HG02798 (cell line): ENCODE measurements around the gene HOXC9.
A peak's percentile ranks its signal among the peaks of the same experiment; 100 is the strongest.

Source experiments
- ATAC-seq: cut with Tn5 transposase; IDR thresholded peaks from one replicate; pipeline ENCODE4 v1.9.1; 2021; ENCODE audit warnings: mild to moderate bottlenecking; ENCODE audit not compliant: unreplicated experiment, poor library complexity

HOXC9 gene

DNA sequence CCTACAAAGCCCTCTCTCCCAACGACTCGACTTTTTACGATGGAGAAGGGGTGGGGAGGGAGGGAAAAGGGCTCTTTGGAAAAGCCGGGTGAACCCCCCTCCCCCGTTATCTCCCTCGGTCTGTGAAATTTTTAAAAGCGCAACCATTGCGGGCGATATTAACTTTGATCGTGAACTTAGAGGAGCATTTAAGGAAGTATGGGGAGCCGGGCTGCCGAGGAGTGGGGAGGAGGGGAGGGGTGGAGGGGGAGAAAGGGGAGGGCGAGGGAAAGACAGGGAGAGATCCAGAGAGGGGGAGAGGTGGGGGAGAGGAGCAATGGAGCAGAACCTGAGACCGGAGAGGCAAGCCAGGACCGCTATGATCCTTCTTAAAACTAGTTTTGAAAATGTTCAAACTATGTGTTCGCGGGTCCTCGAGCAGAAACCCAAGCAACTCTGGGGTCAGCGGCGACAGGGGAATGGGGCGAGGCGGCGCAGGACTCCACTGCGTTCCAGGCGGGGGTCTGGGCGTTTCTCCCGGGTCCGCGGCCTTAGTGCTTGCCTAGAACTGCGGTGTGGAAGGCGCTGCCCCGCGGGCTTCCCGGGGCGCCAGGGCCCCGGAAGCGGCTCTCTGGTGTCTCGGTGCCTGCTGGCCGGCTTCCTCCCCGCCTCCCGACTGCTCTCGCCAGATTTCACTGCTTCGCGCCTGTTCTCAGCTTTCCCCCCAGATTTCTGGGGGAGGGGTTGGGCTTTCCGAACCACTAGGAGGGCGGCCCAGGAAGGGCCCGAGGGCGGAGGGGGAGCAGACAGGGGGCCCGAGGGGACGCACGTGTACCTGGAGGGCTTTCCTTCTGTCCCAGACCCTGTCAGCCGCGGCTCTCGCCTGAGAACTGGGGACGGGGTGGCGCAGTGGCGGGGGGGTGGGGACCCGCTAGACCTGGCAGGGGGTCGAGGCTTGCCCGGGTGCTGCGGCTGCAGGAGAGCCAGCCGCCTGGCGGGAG, 25.6 kb upstream of the HOXC9 start, which contains the start of gene HOTAIR:
TSS of gene HOTAIR (minus strand) at position 871 of the 980 bp plus-strand sequence.
- ATAC-seq = no peak

GRCh38 chr12:53975064-53975471, 24.9 kb upstream of the HOXC9 start:
- ATAC-seq = no peak

- no peak for ATAC-seq
Observed at GRCh38 chr12:53975479-53976152, 24.3 kb upstream of the HOXC9 start.

DNA sequence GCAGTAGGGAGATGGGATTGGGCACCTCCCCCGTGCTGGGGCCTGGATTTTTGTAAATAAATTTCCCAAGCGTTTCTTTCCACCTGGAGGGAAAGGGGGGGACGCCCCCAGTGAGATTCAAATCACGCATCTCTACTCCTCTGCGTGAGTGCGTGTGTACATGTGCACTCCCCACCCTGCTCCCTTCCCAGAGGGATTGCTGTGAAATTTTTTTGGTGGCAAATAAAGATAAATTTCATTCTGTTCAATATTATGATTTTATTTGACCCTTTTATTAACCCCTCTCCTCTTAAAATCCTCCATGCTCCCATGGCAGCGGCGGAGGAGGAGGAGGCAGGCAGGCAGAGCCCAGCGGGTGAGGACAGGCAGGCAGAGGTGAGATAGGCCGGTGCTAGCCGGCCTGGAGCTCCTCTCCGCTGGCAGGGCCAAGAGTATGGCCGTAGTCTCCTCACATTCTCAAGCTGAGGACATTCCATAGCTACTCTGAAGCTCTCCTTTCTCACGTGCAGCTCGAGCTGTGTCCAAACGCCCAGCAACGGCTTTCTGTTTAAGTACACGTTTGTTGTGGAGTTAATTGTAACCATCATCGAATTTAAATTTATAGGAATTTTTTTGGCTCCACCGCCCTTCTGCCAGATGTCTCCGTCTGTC, 23.7 kb upstream of the HOXC9 start:
- no peak for ATAC-seq

- no peak for ATAC-seq
Observed at GRCh38 chr12:53976823-53977595, 23.0 kb upstream of the HOXC9 start.

DNA sequence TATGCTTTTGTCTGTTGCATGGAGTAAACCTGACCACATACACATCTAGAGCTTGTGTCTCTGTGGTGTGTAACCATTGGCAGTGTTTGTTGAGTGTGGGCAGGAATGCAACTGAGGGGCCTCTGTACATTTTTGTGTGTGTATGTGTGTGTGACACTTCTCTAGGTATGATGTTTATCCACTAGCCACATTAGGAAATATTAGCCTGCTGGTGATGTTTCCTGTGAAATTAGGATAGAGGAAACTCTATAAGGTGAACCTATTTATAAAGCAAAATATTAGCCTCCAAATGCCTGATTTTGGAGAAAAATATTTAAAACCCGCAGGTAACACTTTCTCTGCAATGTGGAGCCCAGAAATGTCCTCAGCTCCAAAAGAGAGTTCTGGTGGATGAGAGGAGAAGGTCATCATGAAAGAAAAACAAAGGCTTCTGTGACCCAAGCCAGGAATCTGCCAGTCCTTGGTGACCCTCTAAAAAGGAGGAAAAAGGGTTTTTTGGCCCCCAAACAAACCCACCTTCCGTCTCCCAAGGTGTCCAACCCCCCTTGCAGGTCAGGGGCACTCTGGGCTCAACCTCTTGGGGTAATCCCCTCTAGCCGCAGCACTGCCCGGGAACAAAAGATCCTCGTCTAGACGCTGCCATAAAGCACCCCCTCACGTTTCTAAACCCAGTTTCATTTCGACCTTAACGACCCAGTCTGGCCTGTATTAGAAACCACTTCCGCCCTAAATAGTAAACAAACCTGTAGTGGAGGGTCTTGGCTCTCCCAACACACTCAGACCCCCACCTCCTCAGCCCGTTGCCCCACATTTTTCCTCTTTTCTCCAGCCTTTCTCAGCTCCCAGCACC, 22.1 kb upstream of the HOXC9 start:
- ATAC-seq = no peak

DNA sequence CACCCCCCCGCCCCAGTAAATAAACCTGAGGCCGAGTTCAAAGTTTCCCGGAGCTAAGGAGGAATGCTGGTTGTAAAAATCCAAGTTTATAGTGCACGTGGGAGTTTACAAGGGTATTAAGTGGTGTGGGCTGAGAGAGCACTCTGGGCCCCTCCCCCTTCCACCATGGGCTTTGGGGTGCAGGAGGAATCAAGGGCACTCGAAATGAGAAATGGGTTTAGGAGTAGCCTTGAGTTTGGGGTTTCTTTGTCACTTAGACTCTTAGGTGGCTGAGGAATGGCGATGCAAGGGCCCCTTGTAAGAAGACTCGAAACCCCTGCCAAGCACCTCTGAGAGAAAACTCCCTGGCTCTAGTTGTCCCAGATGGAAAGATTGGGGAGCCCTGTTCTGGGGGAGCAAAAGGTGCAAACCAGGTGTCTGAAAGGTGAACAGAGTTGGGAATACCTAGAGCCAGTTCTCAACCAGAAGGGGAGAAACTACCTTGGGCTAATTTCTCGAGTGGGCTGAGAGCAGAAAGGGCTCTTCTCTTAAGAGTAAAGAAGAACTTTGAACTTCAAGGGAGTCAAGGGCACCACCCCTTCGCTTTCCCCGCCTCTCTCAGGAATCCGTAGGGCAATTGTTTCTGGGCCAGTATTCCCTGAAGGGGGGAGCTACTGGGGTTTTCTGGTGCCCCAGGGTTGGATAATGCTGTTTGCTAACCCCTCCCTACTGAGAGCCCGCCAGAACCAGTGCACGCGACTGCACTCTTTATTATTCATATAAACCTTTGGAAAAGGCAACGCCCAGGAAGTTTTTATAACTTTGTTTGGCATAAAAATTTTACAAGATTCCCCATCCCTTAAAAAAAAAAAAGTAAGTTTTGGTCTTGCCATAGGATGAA, 21.2 kb upstream of the HOXC9 start:
- ATAC-seq = no peak

- no peak for ATAC-seq
Observed at GRCh38 chr12:53980104-53980801, 19.7 kb upstream of the HOXC9 start.

GRCh38 chr12:53980802-53981496, 19.0 kb upstream of the HOXC9 start:
- no peak for ATAC-seq

DNA sequence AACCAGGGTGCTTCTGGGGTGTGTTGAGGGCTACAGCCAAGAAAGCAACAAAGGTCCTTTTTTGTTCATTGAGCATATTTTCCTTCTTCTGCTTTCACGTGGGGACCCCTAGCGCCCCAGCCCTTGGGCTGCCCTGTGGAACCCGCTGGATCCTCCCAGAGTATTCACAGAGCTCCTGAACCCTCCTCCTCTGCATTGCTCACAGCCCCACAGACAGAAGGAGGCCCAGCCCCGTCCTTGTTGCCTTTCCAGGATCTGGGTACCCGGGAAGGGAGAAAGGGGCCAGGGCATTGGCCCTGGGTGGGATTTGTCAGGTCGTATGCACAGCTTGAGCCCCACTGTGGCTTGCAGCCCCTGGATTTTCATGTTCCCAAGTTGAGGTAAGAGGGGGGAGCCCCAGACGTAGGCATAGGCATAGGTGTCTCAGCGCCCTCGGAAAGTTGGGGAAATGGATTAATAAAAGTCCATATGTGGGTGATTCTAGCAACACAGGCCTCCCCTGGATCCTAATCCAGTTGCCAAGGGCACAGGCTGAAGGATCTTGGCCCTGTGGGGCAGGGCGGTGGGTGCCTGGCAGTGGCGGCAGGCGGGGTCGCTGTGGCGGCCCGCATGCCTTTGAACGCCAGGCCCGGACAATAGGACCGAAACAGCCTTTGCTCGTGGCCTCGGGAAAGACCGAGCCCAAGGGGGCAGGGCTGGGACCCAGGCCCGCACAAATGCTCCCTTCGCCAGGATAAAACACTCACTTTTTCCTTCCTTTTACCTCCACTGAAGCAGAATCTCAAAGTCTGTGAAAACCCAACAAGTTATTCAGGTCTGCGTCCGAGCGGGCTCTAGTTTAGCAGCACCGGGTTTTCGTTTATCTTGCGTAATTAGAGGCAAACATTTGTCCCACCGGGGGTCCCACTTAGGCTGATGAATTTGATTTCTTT, 18.1 kb upstream of the HOXC9 start:
- ATAC-seq = no peak

GRCh38 chr12:53982648-53983567, 17.1 kb upstream of the HOXC9 start:
- ATAC-seq = no peak

DNA sequence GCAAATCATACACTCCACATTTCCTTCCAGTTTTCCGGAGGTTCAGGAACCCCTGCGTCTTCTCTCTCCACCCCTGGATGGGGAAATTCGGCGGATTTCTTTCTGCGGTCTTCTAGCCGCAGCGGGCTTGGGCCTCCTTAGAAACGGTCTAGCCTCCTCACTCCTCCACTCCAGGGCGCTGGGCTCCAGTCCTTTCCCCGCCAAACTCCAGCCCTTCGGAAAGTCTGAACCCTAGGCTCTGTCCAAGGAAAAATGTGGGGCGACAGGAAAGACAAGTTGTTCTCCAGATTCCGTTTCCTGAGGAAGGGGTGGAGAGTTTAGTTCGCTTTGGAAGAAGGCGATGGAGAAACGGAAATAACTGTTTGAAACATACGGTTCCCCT, 16.4 kb upstream of the HOXC9 start:
- no peak for ATAC-seq

DNA sequence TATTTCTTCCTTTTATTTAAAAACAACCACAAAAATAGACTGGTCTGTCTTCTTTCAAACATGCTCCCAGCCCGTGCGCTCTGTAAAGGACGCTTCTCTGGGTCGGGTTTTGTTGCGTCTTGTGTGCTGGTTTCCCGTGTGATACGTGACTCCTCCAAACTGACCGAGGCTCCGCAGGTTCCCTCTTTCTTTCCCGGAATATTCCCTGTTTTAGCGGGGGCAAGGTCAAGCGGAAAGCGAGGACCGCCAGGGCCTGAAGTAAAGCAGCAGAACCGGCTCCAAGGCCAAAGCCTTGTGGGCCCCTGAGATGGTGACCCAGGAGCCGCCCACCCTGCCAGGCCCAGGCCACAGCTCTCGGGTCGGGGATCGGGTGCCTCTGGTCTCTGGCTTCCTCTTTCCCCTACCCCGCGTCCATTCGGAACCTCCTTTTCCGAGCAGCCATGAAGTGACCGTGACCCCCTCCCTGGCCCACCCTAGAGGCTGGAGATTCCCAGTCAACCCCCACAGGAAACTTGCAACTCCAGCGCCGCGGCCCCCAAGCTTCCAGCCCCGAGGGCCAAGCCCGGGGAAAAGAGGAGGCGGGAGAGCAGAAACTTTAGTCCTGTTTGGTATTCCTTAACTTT, 15.9 kb upstream of the HOXC9 start:
- ATAC-seq = no peak

DNA sequence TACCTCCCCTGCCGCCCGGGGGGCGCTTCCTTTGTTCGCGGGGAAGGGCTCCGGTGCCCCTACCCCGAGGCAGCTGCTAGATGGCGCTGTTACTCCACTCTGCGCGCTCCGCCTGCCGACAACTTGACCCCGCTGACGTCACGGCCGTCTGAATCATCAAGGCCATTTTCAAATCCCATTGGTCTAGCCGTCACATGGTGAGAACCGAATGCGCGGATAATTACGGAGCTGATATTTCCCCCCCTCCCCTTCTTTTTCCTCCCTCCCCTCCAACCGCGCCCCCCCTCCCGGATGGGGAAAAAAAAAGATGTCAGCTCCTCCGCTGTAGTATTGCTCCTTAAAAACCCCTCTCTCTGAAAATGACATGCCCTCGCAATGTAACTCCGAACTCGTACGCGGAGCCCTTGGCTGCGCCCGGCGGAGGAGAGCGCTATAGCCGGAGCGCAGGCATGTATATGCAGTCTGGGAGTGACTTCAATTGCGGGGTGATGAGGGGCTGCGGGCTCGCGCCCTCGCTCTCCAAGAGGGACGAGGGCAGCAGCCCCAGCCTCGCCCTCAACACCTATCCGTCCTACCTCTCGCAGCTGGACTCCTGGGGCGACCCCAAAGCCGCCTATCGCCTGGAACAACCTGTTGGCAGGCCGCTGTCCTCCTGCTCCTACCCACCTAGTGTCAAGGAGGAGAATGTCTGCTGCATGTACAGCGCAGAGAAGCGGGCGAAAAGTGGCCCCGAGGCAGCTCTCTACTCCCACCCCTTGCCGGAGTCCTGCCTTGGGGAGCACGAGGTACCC, 14.9 kb upstream of the HOXC9 start, which contains the start of gene HOXC10:
TSS of gene HOXC10 (plus strand) at position 246 of the 791 bp plus-strand sequence. CDS start at position 360, 114 bp downstream.
- ATAC-seq = peak; percentile 67
